Natural killer cell (primary cell): ENCODE results near the gene CSNK1D. TPM values are rescaled to one million over a fixed set of nuclear protein-coding genes. Genes with fewer than 3 reads are reported as not detected.
A peak's percentile ranks its signal among the peaks of the same experiment; 100 is the strongest.

Experiments
- ATAC-seq, 3 donors: fragments of 150-1000 bp in 2 of 3; fragments of 200-7000 bp in 1 of 3; cut with Tn5 transposase; 1 replicate in 1 of 3; 2 replicates in 2 of 3; pipeline ENCODE4 v1.10.0; 2021; ENCODE audit warnings: mild to moderate bottlenecking in 2 of 3, moderate library complexity in 2 of 3
- DNase-seq, 2 donors: peaks; one replicate each; pipeline versions ENCODE4 v3.0.0 to v3.0.0-alpha.2; 2013 to 2021; ENCODE audit warnings: mixed read lengths in 1 of 2
- H3K27ac ChIP-seq: one replicate; pipeline ENCODE4 v1.5.1; 2013; ENCODE audit warnings: mild to moderate bottlenecking, low read length
- H3K27me3 ChIP-seq: one replicate; pipeline ENCODE4 v1.6.1; 2013; ENCODE audit warnings: low read length; ENCODE audit not compliant: control insufficient read depth, insufficient read depth
- H3K36me3 ChIP-seq: one replicate; pipeline ENCODE4 v1.6.1; 2013; ENCODE audit warnings: low read length; ENCODE audit not compliant: control insufficient read depth, insufficient read depth
- H3K4me1 ChIP-seq: one replicate; pipeline ENCODE4 v1.6.1; 2013; ENCODE audit warnings: low read length; ENCODE audit not compliant: control insufficient read depth, insufficient read depth
- H3K4me3 ChIP-seq: one replicate; pipeline ENCODE4 v1.5.1; 2013; ENCODE audit warnings: low read length
- H3K9me3 ChIP-seq: one replicate; pipeline ENCODE4 v1.6.1; 2013; ENCODE audit warnings: low read length; ENCODE audit not compliant: control insufficient read depth, insufficient read depth
- H3K27ac Mint-ChIP-seq, 2 donors: one replicate each; pipeline ENCODE4 v1.8.0; 2022; ENCODE audit warnings: mild to moderate bottlenecking in 2 of 2, mixed read lengths in 2 of 2, moderate library complexity in 1 of 2
- H3K27me3 Mint-ChIP-seq, 2 donors: one replicate each; pipeline ENCODE4 v1.8.0; 2022; ENCODE audit warnings: low read depth in 2 of 2, mixed read lengths in 2 of 2
- H3K36me3 Mint-ChIP-seq: one replicate; pipeline ENCODE4 v1.8.0; 2022; ENCODE audit warnings: mixed read lengths
- H3K4me1 Mint-ChIP-seq, 2 donors: one replicate each; pipeline ENCODE4 v1.8.0; 2022; ENCODE audit warnings: mixed read lengths in 2 of 2
- H3K4me3 Mint-ChIP-seq: one replicate; pipeline ENCODE4 v1.8.0; 2022; ENCODE audit warnings: mild to moderate bottlenecking, moderate library complexity, mixed read lengths
- H3K9me3 Mint-ChIP-seq, 2 donors: one replicate each; pipeline ENCODE4 v1.8.0; 2022; ENCODE audit warnings: mixed read lengths in 2 of 2
- CTCF ChIP-seq: fragments of 200-600 bp; IDR thresholded peaks from one replicate; pipeline ENCODE4 v1.8.0; 2022; ENCODE audit warnings: antibody characterized with exemption
- WGBS: methylation state at CpG from one replicate; pipeline ENCODE4 v1.1.7; 2013; ENCODE audit warnings: missing lambda C conversion rate; ENCODE audit not compliant: insufficient coverage; 5-methylcytosine and 5-hydroxymethylcytosine counted together
- intact Hi-C: fragments of 100-400 bp; cut with micrococcal nuclease; formaldehyde crosslinking; loops from one replicate; pipeline ENCODE4 v1.14.2; 2022
- total RNA-seq, 4 donors: library from RNA; stranded (reverse); fragments of 120-200 nt in 1 of 4; gene quantifications; one replicate each; pipeline versions ENCODE4 v1.2.3 to v1.2.4, GENCODE V29; 2013 to 2022

CSNK1D gene
- total RNA-seq, 3 donors from 2014 or later (not counting 1 experiment from before 2014, with no cell fraction given), result 423 to 475 (median 468) TPM

GRCh38 chr17:82287013-82287867 lies 13.7 kb upstream of the CSNK1D start:
- no peaks in the 10 kb centered on the region for H3K36me3 ChIP-seq
- Mint-ChIP-seq H3K36me3 (no peaks in the 10 kb centered on the region), H3K4me1 (peaks cover 0 to 12% of the 10 kb centered on the region in 2 donors), H3K27ac (no peak overlapping the region), H3K27me3 (no peaks in the 10 kb centered on the region), H3K4me3 (no peak overlapping the region), H3K9me3 (no peaks in the 10 kb centered on the region)
- ATAC-seq (no peak), DNase-seq (no peak)
- peaks cover 27% of the 10 kb centered on the region for H3K4me1 ChIP-seq
- no peak overlapping the region for H3K27ac ChIP-seq
- no peak overlapping the region for H3K4me3 ChIP-seq
- intact Hi-C loops, result no loop called here
- no peaks in the 10 kb centered on the region for H3K27me3 ChIP-seq
- H3K9me3 ChIP-seq, result no peaks in the 10 kb centered on the region
- 86% methylated on average over 7 of the region's 9 CpGs for WGBS
- no peak for TF ChIP-seq CTCF

DNA sequence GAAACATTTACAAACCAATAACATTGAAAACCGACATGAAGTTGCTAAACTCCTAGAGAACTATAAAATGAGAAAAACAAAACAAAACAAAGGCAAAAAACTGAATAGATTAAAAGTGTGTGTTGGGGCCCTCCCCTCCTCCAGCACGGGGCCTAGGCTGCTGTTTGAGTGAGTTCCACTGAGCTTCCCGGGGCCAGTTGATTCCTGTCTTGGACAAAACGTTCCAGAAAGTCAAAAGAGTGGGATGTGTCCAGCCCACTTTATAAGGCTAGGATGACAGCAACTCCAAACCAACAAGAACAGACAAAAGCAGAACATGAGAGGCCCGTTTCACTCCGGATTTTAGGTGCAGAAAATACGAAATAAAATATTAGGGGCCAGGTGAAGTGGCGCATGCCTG lies 11.6 kb upstream of the CSNK1D start:
- H3K9me3 ChIP-seq, result no peaks in the 10 kb centered on the region
- Mint-ChIP-seq H3K27ac (no peak overlapping the region), H3K36me3 (no peaks in the 10 kb centered on the region), H3K4me1 (peaks cover 13 to 19% of the 10 kb centered on the region in 2 donors), H3K4me3 (no peak overlapping the region), H3K9me3 (no peaks in the 10 kb centered on the region), H3K27me3 (no peaks in the 10 kb centered on the region)
- DNase-seq (no peak), ATAC-seq (no peak)
- intact Hi-C loops, result no loop called here
- H3K27me3 ChIP-seq, result no peaks in the 10 kb centered on the region
- no peaks in the 10 kb centered on the region for H3K36me3 ChIP-seq
- TF ChIP-seq CTCF, result no peak
- H3K4me1 ChIP-seq, result peaks cover 37% of the 10 kb centered on the region
- no peak overlapping the region for H3K27ac ChIP-seq
- 90% methylated on average over 7 of the region's 8 CpGs for WGBS
- no peak overlapping the region for H3K4me3 ChIP-seq

DNA sequence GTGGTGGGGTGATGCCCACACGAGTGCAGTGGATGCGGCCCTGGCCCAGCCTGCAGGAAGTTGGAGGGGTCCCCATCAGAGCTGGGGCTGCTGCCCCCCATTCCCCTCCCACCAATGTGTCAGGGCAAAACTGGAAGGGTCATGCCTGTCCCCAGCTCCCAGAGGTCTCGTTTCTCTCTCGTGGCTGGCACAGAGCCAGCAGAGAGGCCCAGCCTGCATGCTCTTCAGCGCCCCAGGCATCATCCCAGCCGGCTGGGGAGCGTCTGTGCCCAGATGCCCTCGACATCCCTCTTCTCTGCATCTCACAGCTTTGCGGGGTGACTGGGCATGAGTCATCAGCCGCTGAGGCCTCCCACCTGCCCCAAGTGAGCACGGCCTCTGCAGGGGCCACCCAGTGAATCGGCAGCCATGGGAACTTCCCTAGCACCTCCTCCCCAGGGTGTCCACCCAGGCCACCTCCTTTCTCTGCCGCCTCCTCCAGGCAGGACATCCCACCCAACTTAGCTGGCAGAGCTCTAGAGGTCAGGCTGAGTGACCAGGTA lies 9.8 kb upstream of the CSNK1D start:
- 45% methylated on average over 13 of the region's 13 CpGs for WGBS
- peaks cover 45% of the 10 kb centered on the region for H3K4me1 ChIP-seq

More for the DNA sequence above, 9.8 kb upstream of the CSNK1D start:
- H3K36me3 ChIP-seq, result no peaks in the 10 kb centered on the region
- Mint-ChIP-seq H3K27me3 (no peaks in the 10 kb centered on the region), H3K4me1 (peaks cover 13 to 19% of the 10 kb centered on the region in 2 donors), H3K27ac (peak overlapping the region in 1 of 2 donors; percentile 51), H3K9me3 (no peaks in the 10 kb centered on the region), H3K36me3 (no peaks in the 10 kb centered on the region), H3K4me3 (no peak overlapping the region)
- DNase-seq (peak in 1 of 2 donors; percentile 31), ATAC-seq (peak; percentile 60 to 83 (median 75))
- no peak for TF ChIP-seq CTCF
- no peak overlapping the region for H3K27ac ChIP-seq
- H3K4me3 ChIP-seq, result no peak overlapping the region
- H3K27me3 ChIP-seq, result no peaks in the 10 kb centered on the region
- H3K9me3 ChIP-seq, result no peaks in the 10 kb centered on the region
- intact Hi-C loops, result no loop called here
